GM12873 (cell line): ENCODE results near the gene PLSCR4.

ENCODE experiments used
- TF ChIP-seq, protein P1 (sequence below): IDR thresholded peaks from 2 replicates; pipeline ENCODE4 v1.5.1; 2012; ENCODE audit warnings: low read depth, mild to moderate bottlenecking, moderate library complexity, low read length, control low read depth; ENCODE audit not compliant: insufficient read depth; ENCODE audit errors: missing control alignments

Gene PLSCR4

GRCh38 chr3:146259880-146260589 is 9.1 kb upstream of the PLSCR4 start:
- TF ChIP-seq, protein P1, sequence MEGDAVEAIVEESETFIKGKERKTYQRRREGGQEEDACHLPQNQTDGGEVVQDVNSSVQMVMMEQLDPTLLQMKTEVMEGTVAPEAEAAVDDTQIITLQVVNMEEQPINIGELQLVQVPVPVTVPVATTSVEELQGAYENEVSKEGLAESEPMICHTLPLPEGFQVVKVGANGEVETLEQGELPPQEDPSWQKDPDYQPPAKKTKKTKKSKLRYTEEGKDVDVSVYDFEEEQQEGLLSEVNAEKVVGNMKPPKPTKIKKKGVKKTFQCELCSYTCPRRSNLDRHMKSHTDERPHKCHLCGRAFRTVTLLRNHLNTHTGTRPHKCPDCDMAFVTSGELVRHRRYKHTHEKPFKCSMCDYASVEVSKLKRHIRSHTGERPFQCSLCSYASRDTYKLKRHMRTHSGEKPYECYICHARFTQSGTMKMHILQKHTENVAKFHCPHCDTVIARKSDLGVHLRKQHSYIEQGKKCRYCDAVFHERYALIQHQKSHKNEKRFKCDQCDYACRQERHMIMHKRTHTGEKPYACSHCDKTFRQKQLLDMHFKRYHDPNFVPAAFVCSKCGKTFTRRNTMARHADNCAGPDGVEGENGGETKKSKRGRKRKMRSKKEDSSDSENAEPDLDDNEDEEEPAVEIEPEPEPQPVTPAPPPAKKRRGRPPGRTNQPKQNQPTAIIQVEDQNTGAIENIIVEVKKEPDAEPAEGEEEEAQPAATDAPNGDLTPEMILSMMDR, result no peak

- TF ChIP-seq, protein P1, result no peak
Measured at GRCh38 chr3:146256851-146257486, 6.1 kb upstream of the PLSCR4 start.

GRCh38 chr3:146249921-146250320 is 984 bp downstream of the PLSCR4 start:
- TF ChIP-seq, protein P1, result no peak

GRCh38 chr3:146247911-146248310 is 3.0 kb downstream of the PLSCR4 start:
- TF ChIP-seq, protein P1, result no peak

GRCh38 chr3:146246526-146246925 is 4.4 kb downstream of the PLSCR4 start:
- TF ChIP-seq, protein P1, result no peak

DNA sequence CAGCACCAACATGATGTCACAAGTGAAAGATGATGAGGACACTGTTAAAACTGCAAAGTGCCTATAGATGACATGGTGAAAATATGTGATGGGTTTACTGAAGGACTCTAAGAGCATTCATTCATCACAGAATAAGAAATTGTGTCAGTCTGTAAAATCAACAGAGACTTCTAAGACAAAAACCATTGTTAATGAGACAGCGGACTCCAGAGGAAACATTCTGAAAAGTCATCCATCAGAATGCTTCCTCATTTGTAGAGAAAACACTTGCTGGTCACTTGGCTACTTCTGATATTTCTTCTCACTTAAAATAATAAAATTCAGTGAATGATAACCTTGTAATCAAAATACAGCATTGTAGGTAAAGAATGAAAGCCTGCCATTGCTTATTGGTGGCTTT is 7.3 kb downstream of the PLSCR4 start:
- TF ChIP-seq, protein P1, result no peak

GRCh38 chr3:146241523-146242240 is 9.2 kb downstream of the PLSCR4 start:
- TF ChIP-seq, protein P1, result no peak
